ENCODE results near the gene TSPO. TPM values are rescaled to one million over a fixed set of nuclear protein-coding genes. Genes with fewer than 3 reads are reported as not detected.

Gene TSPO
- polyA plus RNA-seq, 1 donor (not counting 4 experiments of a cell fraction or from before 2014, with no cell fraction given): 139 TPM

- H3K9ac ChIP-seq (ENCODE audit: control insufficient read depth, extremely low read depth, insufficient read depth, low read length): no peak overlapping the region
- H3K4me1 ChIP-seq (ENCODE audit: control insufficient read depth, extremely low read depth, insufficient read depth, low read length): no peaks in the 10 kb centered on the region
- H3K4me3 ChIP-seq (ENCODE audit: control insufficient read depth in 2 of 3, extremely low read depth in 1 of 3, insufficient read depth in 2 of 3, low read depth in 1 of 3, low read length in 3 of 3): no peak overlapping the region
- H3K27me3 ChIP-seq (ENCODE audit: control insufficient read depth, extremely low read depth, insufficient read depth, low read length): peaks cover 15% of the 10 kb centered on the region
- DNase-seq (ENCODE audit: low read depth, low spot score) (no peak), FAIRE-seq (no peak)
- TF ChIP-seq CTCF (optimal IDR thresholded peaks at IDR 0.05 in 1 of 3, IDR thresholded peaks at IDR 0.05 in 1 of 3, conservative IDR thresholded peaks at IDR 0.05 in 1 of 3; ENCODE audit: extremely low read depth in 1 of 3, insufficient read depth in 2 of 3, low read length in 3 of 3): no peak
- TF ChIP-seq EZH2 (IDR thresholded peaks at IDR 0.05; ENCODE audit: low read length): no peak
- dilution Hi-C loops (cut with MboI; ENCODE audit: extremely low pct_ligation_motif_present, low sequenced_read_pairs): no loop called here
- no peak overlapping the region for H3K27ac ChIP-seq (ENCODE audit: control insufficient read depth, insufficient read depth, low read length)
- H3K9me1 ChIP-seq (ENCODE audit: control insufficient read depth, extremely low read depth, insufficient read depth, low read length): no peaks in the 10 kb centered on the region
- no peak overlapping the region for H2AFZ ChIP-seq (ENCODE audit: control insufficient read depth, low read length)
- H3K79me2 ChIP-seq (ENCODE audit: control insufficient read depth, insufficient read depth, low read length): no peaks in the 10 kb centered on the region
- no peaks in the 10 kb centered on the region for H3K9me3 ChIP-seq (ENCODE audit: control insufficient read depth, low read depth, low read length)
- no peaks in the 10 kb centered on the region for H3K36me3 ChIP-seq (ENCODE audit: control insufficient read depth in 2 of 2, extremely low read depth in 1 of 2, insufficient read depth in 2 of 2, low read length in 2 of 2)
- no peaks in the 10 kb centered on the region for H4K20me1 ChIP-seq (ENCODE audit: control insufficient read depth, extremely low read depth, insufficient read depth, low read length)
- no peak overlapping the region for H3K4me2 ChIP-seq (ENCODE audit: control insufficient read depth, extremely low read depth, insufficient read depth, low read depth, low read length)
Observed at GRCh38 chr22:43209523-43209890, 58.1 kb downstream of the TSPO start.

GRCh38 chr22:43209971-43210370, 58.6 kb downstream of the TSPO start:
- Histone ChIP-seq H2AFZ (ENCODE audit: control insufficient read depth, low read length) (no peak overlapping the region), H4K20me1 (ENCODE audit: control insufficient read depth, extremely low read depth, insufficient read depth, low read length) (no peaks in the 10 kb centered on the region), H3K9ac (ENCODE audit: control insufficient read depth, extremely low read depth, insufficient read depth, low read length) (no peak overlapping the region), H3K36me3 (ENCODE audit: control insufficient read depth in 2 of 2, extremely low read depth in 1 of 2, insufficient read depth in 2 of 2, low read length in 2 of 2) (no peaks in the 10 kb centered on the region), H3K27me3 (ENCODE audit: control insufficient read depth, extremely low read depth, insufficient read depth, low read length) (peaks cover 15% of the 10 kb centered on the region), H3K79me2 (ENCODE audit: control insufficient read depth, insufficient read depth, low read length) (no peaks in the 10 kb centered on the region), H3K4me1 (ENCODE audit: control insufficient read depth, extremely low read depth, insufficient read depth, low read length) (no peaks in the 10 kb centered on the region), H3K9me1 (ENCODE audit: control insufficient read depth, extremely low read depth, insufficient read depth, low read length) (no peaks in the 10 kb centered on the region), H3K27ac (ENCODE audit: control insufficient read depth, insufficient read depth, low read length) (no peak overlapping the region), H3K4me3 (ENCODE audit: control insufficient read depth in 2 of 3, extremely low read depth in 1 of 3, insufficient read depth in 2 of 3, low read depth in 1 of 3, low read length in 3 of 3) (no peak overlapping the region), H3K9me3 (ENCODE audit: control insufficient read depth, low read depth, low read length) (no peaks in the 10 kb centered on the region), H3K4me2 (ENCODE audit: control insufficient read depth, extremely low read depth, insufficient read depth, low read depth, low read length) (no peak overlapping the region)
- no peak for TF ChIP-seq CTCF (optimal IDR thresholded peaks at IDR 0.05 in 1 of 3, IDR thresholded peaks at IDR 0.05 in 1 of 3, conservative IDR thresholded peaks at IDR 0.05 in 1 of 3; ENCODE audit: extremely low read depth in 1 of 3, insufficient read depth in 2 of 3, low read length in 3 of 3)
- TF ChIP-seq EZH2 (IDR thresholded peaks at IDR 0.05; ENCODE audit: low read length): no peak
- dilution Hi-C loops (cut with MboI; ENCODE audit: extremely low pct_ligation_motif_present, low sequenced_read_pairs): no loop called here
- FAIRE-seq (no peak), DNase-seq (ENCODE audit: low read depth, low spot score) (no peak)
